CD4-positive, alpha-beta T cell treated with Interleukin-17A for 1 hour (primary cell): ENCODE results near the gene RSPH9.
"Not testable (repeated sequence)": the region's sequence is repeated elsewhere in the genome, so short reads cannot be mapped to it uniquely, and the experiment has no call there.

Source experiments
- DNase-seq: peaks from one replicate; pipeline ENCODE4 v3.0.0-alpha.2; 2020

The RSPH9 gene

DNA sequence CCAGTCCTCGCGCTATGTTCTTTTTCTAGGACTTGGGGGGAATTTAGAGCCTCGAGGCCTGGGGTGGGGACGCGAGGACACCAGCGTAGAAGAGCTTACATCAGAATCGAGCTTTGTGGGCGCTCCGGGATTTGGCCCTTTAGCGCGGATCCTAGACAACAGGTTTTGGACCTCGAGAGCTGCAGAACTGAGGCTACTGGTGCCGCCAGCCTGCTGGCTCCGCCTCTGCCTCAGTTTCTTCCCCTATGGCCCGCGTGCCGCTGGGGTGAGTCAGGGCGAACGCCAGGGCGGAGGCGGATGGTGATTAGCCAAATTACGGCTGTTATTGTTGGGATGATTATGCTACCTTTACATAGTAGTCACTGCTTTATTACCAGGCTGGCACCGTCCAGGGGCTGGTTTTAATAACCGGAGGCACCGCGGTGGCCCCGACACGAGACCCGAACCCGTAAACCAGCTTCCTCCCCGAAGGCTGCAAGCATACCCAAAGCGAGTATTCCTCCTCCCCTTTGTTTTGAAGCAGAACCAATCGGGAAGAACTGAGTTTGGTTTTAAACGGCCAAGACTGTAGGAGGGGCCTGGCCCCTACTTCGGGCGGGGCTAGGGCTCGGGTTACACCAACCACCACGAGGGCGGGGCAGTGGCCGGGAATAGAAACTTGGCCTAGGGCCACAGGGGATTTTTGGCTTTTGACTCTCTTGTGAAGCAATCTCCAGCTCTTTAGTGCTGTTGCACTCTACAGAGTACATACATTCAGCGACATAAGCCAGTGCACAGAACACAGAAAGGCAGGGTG lies 15.1 kb upstream of the RSPH9 start:
- DNase-seq = peak; percentile 96

DNA sequence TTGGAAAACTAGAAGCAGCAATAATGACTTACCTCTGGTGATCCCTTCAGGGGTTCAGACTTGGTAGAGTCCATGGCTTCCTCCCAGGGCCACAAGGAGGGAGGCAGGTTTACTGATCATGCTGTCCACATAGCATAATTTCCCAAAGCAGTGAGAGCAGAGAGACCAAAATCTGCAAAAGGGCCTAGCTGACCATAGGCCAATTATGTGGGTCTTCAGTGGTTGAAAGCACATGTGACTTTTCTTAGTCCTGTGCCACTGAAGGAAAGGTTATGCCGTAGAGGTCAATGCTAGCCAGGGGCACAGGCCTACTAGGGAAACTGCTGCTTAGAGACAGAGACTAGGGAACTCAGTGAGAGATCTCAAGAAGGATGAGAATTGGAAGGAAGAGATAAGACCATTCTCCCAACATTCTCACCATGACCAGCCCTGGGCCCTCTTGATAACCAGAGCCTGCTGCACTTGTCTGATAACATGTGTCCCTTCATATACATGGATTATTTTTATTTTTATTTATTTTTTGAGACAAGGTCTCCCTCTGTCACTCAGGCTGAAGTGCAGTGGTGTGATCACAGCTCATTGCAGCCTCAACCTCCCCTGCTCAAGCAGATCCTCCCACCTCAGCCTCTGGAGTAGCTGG lies 13.7 kb upstream of the RSPH9 start:
- DNase-seq = no peak

DNA sequence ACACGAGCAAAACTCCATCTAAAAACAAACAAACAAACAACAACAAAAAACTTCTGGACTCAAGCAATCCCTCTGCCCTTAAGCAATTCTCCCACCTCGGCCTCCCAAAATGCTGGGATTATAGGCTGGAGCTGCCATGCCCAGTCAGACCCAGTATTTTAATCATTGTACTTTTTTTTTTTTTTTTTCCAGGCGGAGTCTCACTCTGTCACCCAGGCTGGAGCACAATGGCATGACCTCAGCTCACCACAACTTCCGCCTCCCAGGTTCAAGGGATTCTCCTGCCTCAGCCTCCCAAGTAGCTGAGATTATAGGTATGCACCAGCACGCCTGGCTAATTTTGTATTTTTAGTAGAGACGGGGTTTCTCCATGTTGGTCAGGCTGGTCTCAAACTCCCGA lies 11.8 kb upstream of the RSPH9 start:
- not testable (repeated sequence) for DNase-seq

DNA sequence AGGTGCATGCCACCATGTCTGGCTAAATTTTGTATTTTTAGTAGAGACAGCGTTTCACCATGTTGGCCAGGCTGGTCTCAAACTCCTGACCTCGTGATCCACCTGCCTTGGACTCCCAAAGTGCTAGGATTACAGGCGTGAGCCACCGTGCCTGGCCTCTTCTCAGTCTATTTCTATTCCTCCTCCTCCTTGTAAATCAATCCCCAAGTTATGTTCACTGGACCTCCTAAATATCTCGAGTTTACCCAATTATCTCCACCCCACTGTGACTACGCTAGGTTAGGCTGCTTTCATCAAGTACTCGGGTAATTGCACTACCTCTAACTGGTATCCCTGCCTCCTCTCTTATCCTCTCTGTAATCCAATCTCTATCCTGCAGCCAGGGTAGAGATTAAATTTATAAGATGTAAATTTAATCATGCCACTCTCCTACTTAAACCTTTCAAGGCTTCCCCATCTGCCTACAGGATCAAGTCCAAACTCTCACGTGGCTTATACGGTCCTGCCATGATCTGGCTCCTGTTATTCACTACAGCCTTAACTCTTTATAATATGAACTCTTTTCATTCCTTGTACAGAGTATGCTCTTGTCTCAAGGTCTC lies 10.0 kb upstream of the RSPH9 start:
- no peak for DNase-seq

DNA sequence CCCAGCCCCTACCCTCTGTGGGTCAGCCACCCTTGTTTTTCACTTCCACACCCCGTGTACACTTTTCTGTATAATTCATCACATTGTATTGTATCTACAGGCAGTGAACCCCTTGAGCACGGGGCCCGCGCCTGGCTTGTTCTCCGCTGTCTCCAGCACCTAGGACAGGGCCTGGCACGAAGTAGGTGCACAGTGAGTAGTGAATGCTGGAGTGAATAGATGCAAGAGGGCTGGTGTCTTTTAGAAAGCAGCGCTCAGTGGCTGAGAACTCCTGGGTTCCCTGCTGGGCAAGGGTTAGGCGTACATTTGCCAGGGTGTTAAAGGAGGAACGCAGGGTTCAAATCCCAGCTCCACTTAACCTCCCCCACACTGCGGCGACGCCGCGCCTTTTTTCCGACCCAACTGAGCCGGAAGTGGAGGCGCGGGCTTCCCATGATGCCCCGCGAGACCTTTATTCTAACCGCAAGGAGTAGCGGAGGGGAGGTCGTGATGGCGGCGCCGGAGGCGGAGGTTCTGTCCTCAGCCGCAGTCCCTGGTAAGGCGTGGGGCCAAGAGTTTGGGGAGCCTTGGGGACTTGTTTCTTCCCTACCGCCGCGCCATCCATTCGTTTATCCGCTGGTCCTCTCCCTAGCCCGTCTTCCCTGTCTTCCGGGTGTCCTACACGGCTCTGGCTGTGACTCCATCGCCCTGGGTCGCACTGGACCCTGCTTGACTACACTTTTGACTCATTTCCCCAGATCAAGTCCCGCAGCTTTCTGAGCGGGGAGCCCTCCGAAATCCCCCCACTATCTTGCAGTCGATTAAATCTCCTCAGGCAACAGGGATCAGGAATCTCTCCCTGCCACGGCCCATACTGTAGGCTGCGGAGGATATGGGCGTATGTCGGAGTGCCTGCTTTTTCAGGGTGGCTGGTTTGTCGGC lies 9.2 kb upstream of the RSPH9 start, which contains the start of gene MAD2L1BP:
TSS of gene MAD2L1BP (plus strand) at position 454 of the 921 bp plus-strand sequence. CDS start at position 490, 36 bp downstream.
- peak; percentile 85 for DNase-seq

DNA sequence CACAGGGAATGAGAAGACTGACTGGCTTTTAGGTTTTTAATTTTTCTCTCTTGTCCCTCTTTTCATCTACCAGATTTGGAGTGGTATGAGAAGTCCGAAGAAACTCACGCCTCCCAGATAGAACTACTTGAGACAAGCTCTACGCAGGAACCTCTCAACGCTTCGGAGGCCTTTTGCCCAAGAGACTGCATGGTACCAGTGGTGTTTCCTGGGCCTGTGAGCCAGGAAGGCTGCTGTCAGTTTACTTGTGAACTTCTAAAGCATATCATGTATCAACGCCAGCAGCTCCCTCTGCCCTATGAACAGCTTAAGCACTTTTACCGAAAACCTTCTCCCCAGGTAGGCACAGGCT lies 8.6 kb upstream of the RSPH9 start:
- DNase-seq = peak; percentile 10

DNA sequence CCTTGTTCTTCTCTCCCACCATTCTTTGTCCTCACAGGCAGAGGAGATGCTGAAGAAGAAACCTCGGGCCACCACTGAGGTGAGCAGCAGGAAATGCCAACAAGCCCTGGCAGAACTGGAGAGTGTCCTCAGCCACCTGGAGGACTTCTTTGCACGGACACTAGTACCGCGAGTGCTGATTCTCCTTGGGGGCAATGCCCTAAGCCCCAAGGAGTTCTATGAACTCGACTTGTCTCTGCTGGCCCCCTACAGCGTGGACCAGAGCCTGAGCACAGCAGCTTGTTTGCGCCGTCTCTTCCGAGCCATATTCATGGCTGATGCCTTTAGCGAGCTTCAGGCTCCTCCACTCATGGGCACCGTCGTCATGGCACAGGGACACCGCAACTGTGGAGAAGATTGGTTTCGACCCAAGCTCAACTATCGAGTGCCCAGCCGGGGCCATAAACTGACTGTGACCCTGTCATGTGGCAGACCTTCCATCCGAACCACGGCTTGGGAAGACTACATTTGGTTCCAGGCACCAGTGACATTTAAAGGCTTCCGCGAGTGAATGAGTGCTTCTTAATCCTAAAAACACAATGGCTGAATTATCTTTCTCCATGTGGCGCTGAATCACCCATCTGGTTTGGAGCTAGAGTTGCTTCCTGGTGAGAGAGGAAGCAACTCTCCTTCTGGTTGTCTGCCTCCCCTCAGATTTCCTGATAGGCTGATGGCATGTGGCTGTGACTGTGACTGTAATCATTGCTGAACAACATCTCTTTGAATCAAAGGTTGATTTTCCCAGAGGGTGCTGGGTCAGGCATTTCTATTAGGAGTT lies 4.6 kb upstream of the RSPH9 start:
- no peak for DNase-seq

DNA sequence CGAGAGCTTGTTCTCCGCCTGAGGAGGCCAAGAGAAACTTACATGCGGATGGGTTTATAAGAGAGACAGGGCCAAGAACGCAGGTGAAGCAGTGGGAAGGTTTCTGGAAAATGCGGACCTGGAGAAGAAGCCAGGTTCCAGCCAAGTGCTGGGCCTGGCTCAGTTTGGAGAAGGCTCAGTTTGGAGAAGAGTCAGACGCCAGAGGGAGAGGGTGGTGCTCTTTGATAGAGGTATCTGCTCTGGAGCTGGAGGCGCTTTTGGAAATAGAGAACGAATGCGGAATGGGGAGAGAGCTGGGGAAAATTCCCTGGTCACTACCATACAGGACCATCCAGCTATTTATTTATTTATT lies 753 bp downstream of the RSPH9 start:
- DNase-seq = no peak

DNA sequence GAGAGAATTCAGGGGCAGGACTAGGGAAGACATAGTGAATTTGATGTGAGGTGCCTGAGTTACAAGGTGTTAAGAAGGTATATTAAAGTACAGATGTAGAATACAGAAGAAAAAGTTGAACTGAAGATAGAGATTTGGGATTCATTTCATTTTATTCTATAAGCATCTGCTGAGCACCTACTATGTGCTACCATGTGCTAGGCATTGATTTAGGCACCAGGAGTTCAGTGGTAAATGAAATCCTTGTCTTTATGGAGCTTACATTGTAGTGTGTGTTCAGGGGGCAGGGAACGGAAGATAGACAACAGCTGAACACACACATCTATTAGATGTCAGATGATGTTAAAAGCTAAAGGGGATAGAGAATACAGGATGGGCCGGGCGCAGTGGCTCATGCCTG lies 2.8 kb downstream of the RSPH9 start:
- DNase-seq = no peak

DNA sequence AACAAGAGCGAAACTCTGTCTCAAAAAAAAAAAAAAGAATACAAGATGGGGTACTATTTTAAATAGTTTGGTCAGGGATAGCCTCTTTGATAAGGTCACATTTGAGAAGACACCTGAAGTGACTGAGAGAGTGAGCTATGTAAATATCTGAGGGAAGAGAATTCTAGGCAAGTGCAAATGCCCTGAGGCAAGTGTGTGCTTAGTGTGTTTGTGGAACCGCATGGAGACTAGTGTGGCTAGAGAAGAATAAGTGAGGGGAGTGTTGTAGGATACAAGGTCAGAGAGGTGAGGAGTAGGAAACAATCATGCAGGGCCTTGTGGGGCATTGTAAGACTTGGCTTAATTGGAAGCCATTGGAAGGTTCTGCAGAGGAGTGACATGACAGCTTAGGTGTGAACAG lies 3.4 kb downstream of the RSPH9 start:
- DNase-seq = no peak

DNA sequence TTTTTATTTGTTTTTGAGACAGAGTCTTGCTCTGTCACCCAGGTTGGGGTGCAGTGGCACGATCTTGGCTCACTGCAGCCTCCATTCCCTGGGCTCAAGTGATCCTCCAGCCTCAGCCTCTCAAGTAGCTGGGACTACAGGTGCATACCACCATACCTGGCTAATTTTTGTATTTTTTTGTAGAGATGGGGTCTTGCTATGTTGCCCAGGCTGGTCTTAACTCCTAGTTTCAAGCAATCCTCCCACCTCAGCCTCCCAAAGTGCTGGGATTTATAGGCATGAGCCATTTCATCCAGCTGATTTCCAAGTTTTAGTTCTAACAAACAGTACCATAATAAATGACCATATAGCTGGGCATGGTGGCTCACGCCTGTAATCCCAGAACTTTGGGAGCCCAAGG lies 8.0 kb downstream of the RSPH9 start:
- not testable (repeated sequence) for DNase-seq

DNA sequence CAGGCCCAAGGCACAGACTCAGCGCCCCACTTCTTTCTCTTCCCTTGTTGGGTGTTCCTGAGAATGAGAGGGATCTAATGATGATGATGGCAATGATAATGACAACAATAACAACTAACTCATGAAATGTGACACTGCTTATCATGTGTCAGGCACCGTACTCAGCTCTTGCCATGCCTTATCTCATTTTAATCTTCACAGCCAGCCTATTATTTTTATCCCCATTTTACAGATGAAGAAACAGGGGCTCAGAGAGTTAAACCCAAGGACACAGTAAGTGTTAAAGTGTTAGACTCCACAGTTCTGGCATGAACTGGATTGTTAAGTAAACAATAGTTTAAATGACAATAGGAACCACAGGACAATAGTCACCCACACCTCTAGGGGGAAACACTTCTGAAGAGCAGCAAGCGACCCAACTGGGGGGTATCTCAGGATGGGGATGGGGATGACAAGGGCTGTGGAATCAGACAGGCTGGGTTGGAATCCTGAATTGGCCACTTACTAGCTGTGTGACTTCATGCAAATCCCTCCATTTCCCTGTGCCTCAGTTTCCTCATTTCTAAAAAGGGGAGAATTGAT lies 12.5 kb downstream of the RSPH9 start:
- DNase-seq = no peak

DNA sequence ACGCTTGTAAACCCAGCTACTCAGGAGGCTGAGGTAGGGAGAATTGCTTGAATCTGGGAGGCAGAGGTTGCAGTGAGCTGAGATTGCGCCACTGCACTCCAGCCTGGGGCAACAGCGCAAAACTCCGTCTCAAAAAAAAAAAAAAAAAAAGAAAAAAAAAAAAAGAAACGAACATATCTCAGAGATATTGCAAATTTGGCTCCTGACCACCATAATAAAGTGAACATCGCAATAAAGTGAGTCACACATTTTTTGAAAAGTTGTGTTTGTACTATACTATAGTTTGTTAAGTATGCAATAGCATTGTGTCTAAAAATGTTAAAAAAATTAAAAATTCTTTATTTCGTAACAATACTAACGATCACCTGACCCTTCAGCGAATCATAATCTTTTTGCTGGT lies 13.3 kb downstream of the RSPH9 start:
- DNase-seq = no peak

DNA sequence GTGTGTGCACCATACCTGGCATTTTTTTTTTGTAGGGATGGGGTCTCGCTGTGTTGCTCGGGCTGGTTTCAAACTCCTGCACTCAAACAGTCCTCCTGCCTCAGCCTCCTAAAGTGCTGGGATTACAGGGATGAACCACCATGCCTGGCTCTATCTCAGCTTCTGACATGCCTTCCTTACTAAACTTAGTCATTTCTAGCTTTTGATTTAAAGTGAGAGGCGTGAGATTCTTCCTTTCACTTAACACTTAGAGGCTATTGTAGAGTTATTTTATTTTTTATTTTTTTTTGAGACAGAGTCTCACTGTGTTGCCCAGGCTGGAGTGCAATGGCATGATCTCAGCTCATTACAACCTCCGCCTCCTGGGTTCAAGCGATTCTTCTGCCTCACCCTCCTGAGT lies 18.1 kb downstream of the RSPH9 start:
- DNase-seq = not testable (repeated sequence)

DNA sequence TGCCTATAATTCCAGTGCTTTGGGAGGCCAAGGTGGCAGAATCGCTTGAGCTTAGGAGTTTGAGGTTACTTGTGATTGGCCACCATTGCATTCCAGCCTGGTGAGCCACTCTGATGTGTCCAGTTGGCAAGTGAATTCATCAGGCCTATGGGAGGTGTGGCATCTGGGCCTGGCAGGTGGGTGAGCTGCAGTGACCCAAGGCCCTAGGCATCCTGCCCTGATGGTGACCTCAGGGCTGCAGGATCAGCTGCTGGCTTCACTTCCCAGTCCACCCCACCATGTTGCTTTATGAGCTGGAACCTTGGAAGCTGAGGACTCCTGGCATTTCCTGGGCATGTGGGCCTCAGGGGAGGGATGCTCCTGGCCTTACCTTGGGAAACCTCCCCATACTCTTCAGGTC lies 20.5 kb downstream of the RSPH9 start:
- DNase-seq = no peak

DNA sequence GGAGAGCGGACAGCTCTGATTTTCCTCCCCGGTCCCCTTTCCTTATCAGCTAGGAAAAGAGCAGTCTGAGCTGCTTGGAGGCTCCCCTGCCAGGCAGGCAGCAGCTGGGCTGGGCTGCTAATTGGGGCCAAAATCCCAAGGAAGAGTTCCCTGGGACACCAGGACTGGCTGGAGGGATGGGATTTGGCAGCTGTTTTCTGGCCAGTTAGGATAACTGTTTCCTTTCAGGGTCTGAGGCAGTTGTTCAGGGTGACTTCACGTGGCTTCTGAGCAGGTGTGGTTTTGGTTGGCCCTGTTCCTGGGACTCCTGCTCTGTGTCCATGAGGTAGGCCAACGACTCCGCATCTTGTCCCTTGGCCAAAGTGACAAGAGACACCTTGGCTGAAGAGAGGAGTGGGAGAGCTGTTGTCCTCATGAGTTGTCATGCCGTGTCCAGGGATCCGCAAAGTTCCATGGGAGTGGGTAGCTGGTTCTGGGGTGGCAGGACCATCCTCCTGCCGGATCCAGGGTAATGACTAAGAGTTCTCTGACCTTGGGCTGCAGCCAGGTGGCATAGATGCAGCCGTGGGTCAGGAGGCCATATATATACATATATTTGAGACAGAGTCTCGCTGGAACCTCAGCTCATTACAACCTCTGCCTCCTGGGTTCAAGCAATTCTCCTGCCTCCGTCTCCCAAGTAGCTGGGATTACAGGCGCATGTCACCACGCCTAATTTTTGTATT lies 21.5 kb downstream of the RSPH9 start:
- DNase-seq = no peak

DNA sequence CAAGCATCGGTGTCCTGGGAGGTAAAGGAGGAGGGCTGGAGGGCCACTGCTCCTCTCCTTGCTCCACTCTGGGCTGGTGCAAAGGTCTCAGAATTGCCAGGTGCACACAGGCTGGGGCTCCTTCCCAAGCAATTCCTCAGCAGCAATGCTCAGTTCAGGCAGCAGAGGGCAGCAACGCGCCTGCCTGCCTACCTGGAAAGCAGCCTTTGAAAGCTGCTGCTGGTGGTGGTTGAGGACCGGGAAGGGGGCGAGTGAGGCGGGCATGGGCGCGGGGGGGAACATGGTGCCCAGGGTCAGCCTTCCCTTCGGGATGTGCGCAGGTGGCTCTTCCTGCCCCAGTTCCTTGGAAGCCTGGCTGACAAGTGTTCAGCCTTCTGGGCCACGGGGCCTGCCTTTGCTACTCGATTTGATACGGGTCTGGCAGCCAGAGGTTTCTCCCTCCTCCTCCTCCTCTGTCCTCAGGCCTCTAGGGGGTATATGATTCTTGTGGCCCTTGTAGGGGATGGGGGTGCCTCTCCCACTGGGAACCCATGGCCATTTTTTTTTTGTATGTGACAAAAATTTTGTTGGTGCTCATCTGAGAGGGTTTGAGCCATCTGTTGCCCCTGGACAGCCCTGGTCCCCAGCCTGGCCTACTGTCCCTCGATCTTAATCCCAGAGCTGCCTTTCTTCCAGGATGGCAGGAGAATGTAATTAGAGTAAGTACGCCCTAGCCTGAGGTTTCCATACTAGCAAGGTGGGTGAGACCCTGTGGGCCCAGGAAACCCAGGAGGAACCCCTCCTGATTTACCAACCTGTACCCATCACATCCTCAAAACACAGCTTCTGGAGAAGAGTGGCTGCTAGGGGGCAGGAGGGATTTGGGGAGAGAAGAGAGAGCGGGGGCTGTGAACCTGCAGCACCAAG lies 22.7 kb downstream of the RSPH9 start:
- peak; percentile 76 for DNase-seq

DNA sequence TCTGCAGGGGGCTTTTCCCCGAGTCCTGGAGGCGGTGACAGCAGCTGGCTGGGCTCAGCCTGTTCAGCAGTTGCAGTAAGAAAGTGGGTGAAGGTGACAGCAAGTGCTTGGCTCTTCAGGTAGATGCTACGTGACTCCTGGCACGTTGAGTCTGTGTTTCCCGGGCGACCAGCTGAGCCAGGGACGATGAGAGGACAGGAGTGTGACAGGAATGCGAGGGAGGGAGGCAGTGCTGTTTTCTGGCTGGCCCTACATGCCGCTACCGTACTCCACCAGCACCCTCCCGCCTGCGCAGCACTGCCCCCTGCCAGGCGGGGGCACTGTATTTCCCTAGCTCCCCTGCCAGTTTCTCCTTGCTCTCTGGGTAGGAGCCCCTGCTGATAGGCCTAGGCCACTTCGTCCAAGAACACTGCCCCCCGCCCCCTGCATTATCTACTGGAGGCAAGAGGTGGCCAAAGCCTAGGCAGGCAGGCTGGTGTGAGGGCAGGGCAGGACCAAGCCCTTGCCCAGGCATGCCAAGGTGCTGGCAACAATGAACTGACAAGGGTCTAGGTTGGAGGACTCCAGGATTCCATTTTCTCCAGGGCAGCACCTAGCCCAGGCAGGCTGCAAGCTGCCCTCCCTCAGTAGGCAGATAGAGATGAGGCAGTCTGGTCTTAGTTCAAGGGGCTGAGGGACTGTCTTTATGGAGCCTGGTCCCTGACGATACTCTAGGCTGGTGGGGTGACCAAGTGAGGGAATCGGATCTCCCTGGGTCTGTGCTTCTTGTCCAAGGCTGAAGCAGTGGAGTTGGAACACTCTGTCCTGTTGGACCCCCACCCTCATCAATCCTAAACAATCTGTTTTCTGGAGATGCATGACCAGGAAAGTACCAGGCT lies 23.6 kb downstream of the RSPH9 start:
- peak; percentile 42 for DNase-seq
